IMR-90 (cell line): ENCODE measurements around the gene SDHAF1. TPM values are rescaled to one million over a fixed set of nuclear protein-coding genes. Genes with fewer than 3 reads are reported as not detected.

Experiments
- ATAC-seq: fragments of 200-7000 bp; cut with Tn5 transposase; 2 replicates; pipeline ENCODE4 v1.9.1; 2020; ENCODE audit warnings: low read depth, mild to moderate bottlenecking, moderate library complexity
- BruUV-seq: library from RNA; stranded (reverse); fragments of 400-500 nt; replicated peaks from 2 replicates; lab custom pipeline; 2021; lab: Mats Ljungman, UMichigan
- CTCF ChIA-PET: fragments of 300-600 bp; formaldehyde crosslinking; extraction: SDS; loops from one replicate; lab custom pipeline; 2021; ENCODE audit warnings: antibody characterized with exemption; lab: Yijun Ruan, JAX
- POLR2A ChIA-PET: fragments of 300-600 bp; sonication (Branson Sonifier 250); formaldehyde crosslinking; loops from one replicate; lab custom pipeline; 2022; ENCODE audit warnings: antibody characterized with exemption; ENCODE audit not compliant: unreplicated experiment; lab: Charles Lee
- DNase-seq: peaks from one replicate; pipeline ENCODE4 v3.0.0; 2013
- H2AFZ ChIP-seq: replicated peaks from 2 replicates; pipeline ENCODE3; 2013; ENCODE audit warnings: low read length, mild to moderate bottlenecking; ENCODE audit not compliant: poor library complexity
- H2AK5ac ChIP-seq: 2 replicates; pipeline ENCODE4 v1.6.1; 2013; ENCODE audit warnings: low read depth, low read length, inconsistent platforms
- H2AK9ac ChIP-seq: replicated peaks from 2 replicates; pipeline ENCODE3; 2013; ENCODE audit warnings: mild to moderate bottlenecking, low read depth, low read length, moderate library complexity; ENCODE audit not compliant: poor library complexity
- H2BK120ac ChIP-seq: 2 replicates; pipeline ENCODE4 v1.6.1; 2013; ENCODE audit warnings: low read depth, low read length, inconsistent platforms
- H2BK15ac ChIP-seq: 3 replicates; pipeline ENCODE4 v1.6.1; 2013; ENCODE audit warnings: low read depth, low read length, inconsistent platforms
- H2BK20ac ChIP-seq: 2 replicates; pipeline ENCODE4 v1.6.1; 2013; ENCODE audit warnings: low read depth, mild to moderate bottlenecking, inconsistent platforms, low read length, moderate library complexity
- H2BK5ac ChIP-seq: 2 replicates; pipeline ENCODE4 v1.6.1; 2013; ENCODE audit warnings: mild to moderate bottlenecking, low read depth, low read length, inconsistent platforms; ENCODE audit not compliant: poor library complexity, severe bottlenecking
- H3K14ac ChIP-seq: replicated peaks from 2 replicates; pipeline ENCODE4 v1.6.1; 2013; ENCODE audit warnings: low read depth, low read length, inconsistent platforms
- H3K18ac ChIP-seq: 2 replicates; pipeline ENCODE4 v1.6.1; 2013; ENCODE audit warnings: low read depth, low read length, control low read depth
- H3K23ac ChIP-seq: 2 replicates; pipeline ENCODE4 v1.6.1; 2013; ENCODE audit warnings: low read depth, low read length, inconsistent platforms
- H3K27ac ChIP-seq: 2 replicates; pipeline ENCODE4 v1.5.1; 2013; ENCODE audit warnings: mild to moderate bottlenecking, control low read depth, low read length; ENCODE audit not compliant: insufficient read depth
- H3K27me3 ChIP-seq: 2 replicates; pipeline ENCODE4 v1.6.1; 2013; ENCODE audit warnings: low read length; ENCODE audit not compliant: control insufficient read depth, insufficient read depth
- H3K36me3 ChIP-seq: 2 replicates; pipeline ENCODE4 v1.6.1; 2013; ENCODE audit warnings: low read length, mixed read lengths; ENCODE audit not compliant: control insufficient read depth, insufficient read depth
- H3K4ac ChIP-seq: 2 replicates; pipeline ENCODE4 v1.6.1; 2013; ENCODE audit warnings: low read depth, low read length, inconsistent platforms
- H3K4me1 ChIP-seq: 2 replicates; pipeline ENCODE4 v1.6.1; 2013; ENCODE audit warnings: low read length, mixed read lengths; ENCODE audit not compliant: control insufficient read depth, insufficient read depth
- H3K4me2 ChIP-seq: 2 replicates; pipeline ENCODE4 v1.6.1; 2013; ENCODE audit warnings: low read depth, mild to moderate bottlenecking, control low read depth, low read length, moderate library complexity
- H3K4me3 ChIP-seq: 2 replicates; pipeline ENCODE4 v1.5.1; 2013; ENCODE audit warnings: low read depth, mild to moderate bottlenecking, control low read depth, low read length, moderate library complexity; ENCODE audit not compliant: insufficient read depth
- H3K56ac ChIP-seq: 2 replicates; pipeline ENCODE4 v1.6.1; 2013; ENCODE audit warnings: low read length, inconsistent platforms; ENCODE audit not compliant: insufficient read depth; ENCODE audit errors: extremely low read depth
- H3K79me1 ChIP-seq, 2 experiments: 2 replicates each; pipeline ENCODE4 v1.6.1; 2013; ENCODE audit warnings: low read length in 2 of 2, inconsistent platforms in 1 of 2, low read depth in 1 of 2
- H3K9ac ChIP-seq: 2 replicates; pipeline ENCODE4 v1.6.1; 2013; ENCODE audit warnings: low read depth, low read length, control low read depth
- H3K9me1 ChIP-seq: 2 replicates; pipeline ENCODE4 v1.6.1; 2013; ENCODE audit warnings: low read length, inconsistent platforms; ENCODE audit not compliant: insufficient read depth
- H3K9me3 ChIP-seq: 2 replicates; pipeline ENCODE4 v1.6.1; 2013; ENCODE audit warnings: low read length; ENCODE audit not compliant: control insufficient read depth, insufficient read depth
- H4K20me1 ChIP-seq: 2 replicates; pipeline ENCODE4 v1.6.1; 2013; ENCODE audit warnings: low read length, inconsistent platforms; ENCODE audit not compliant: insufficient read depth
- H4K5ac ChIP-seq: 2 replicates; pipeline ENCODE4 v1.6.1; 2013; ENCODE audit warnings: mild to moderate bottlenecking, low read depth, low read length, control low read depth
- H4K8ac ChIP-seq, 2 experiments: 2 replicates each; pipeline ENCODE4 v1.6.1; 2013; ENCODE audit warnings: low read depth in 2 of 2, low read length in 2 of 2, control low read depth in 1 of 2, inconsistent platforms in 1 of 2
- H4K91ac ChIP-seq: 2 replicates; pipeline ENCODE4 v1.6.1; 2013; ENCODE audit warnings: low read depth, low read length, inconsistent platforms; ENCODE audit not compliant: insufficient read depth
- MAFK ChIP-seq: IDR thresholded peaks from 2 replicates; pipeline ENCODE4 v1.6.1; 2012; ENCODE audit warnings: low read depth, low read length, improper control_type of control experiment
- WGBS, 2 experiments: methylation state at CpG; one replicate each; pipeline versions ENCODE4 v1.1.5 to v1.1.7; 2013; ENCODE audit warnings: missing lambda C conversion rate in 2 of 2; ENCODE audit not compliant: insufficient read length in 1 of 2; ENCODE audit errors: extremely low coverage in 2 of 2; 5-methylcytosine and 5-hydroxymethylcytosine counted together
- dilution Hi-C: fragments of 300-500 bp; cut with HindIII; formaldehyde crosslinking; loops from one replicate; pipeline ENCODE4 v1.14.3; 2018; ENCODE audit warnings: low sequenced_read_pairs; ENCODE audit not compliant: unreplicated experiment
- in situ Hi-C: fragments of 300-500 bp; cut with MboI; formaldehyde crosslinking; loops from 3 replicates; pipeline ENCODE4 v1.14.3; 2019; ENCODE audit warnings: low sequenced_read_pairs, inconsistent platforms, mixed read lengths
- intact Hi-C: fragments of 100-400 bp; cut with micrococcal nuclease; formaldehyde crosslinking; loops from 2 replicates; pipeline ENCODE4 v1.10.0; 2022
- polyA plus RNA-seq, 3 experiments: library from polyadenylated mRNA; depleted of rRNA; stranded (reverse); fragments of >200 nt; gene quantifications; 2 replicates each; pipeline ENCODE4 v1.2.3, GENCODE V29; 2012; ENCODE audit warnings: low replicate concordance in 1 of 3
- total RNA-seq: library from RNA; depleted of rRNA; stranded (reverse); fragments of >200 nt; gene quantifications from 2 replicates; pipeline ENCODE4 v1.2.3, GENCODE V29; 2012
- TF ChIP-seq, protein P1 (sequence below): fragments of 150-350 bp; IDR thresholded peaks from 2 replicates; pipeline ENCODE4 v1.6.1; 2017; ENCODE audit warnings: mild to moderate bottlenecking, antibody characterized with exemption, low read length, low read depth

The SDHAF1 gene
- total and polyA plus RNA-seq, 2 of the 4 experiments (the other 2 are of a cell fraction): 4.8 to 9.9 TPM

DNA sequence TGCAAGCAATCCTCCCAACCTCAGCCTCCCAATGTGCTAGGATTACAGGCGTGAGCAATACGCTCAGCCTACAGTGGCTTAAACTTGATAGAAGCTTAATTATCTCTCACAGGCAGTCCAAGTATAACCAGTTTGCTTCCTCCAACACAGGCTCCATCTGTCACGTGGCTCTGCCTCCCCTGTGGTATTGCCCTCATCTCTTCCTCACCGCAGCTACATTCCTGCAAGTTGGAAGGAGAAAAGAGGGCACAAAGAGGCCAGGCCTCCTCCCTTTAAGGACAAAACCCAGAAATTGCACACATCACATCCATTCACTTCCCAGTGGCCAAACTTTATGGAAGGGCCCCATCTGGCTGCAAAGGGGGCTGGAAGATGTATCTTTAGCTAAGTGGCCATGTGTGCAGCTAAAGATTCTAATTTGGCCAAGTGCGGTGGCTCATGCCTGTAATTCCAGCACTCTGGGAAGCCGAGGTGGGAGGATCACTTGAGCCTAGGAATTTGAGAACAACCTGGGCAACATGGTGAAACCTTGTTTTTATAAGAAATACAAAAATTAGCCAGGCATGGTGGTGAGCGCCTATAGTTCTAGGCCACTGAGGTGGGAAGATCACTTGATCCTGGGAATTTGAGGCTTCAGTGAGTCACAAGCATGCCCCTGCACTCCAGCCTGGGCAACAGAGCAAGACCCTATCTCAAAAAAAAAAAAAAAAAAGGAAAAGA lies 3.1 kb upstream of the SDHAF1 start:
- ATAC-seq (no peak), DNase-seq (no peak)
- Histone ChIP-seq H3K4me1 (no peaks in the 10 kb centered on the region), H3K56ac (no peak overlapping the region), H2BK20ac (no peak overlapping the region), H2BK5ac (no peak overlapping the region), H4K20me1 (0 out of 2 replicates have a peak, but pooled peaks cover 4% of the 10 kb centered on the region), H2AFZ (no peak overlapping the region), H3K27me3 (peaks cover 5% of the 10 kb centered on the region; the same call in 1 of the 2 replicates), H2AK5ac (no peak overlapping the region), H3K4ac (no peak overlapping the region), H3K4me3 (no peak overlapping the region), H3K18ac (no peak overlapping the region), H3K4me2 (no peak overlapping the region), H4K91ac (no peak overlapping the region), H3K23ac (no peak overlapping the region), H3K9me1 (no peaks in the 10 kb centered on the region; the same call in 1 of the 2 replicates), H3K27ac (no peak overlapping the region), H3K36me3 (no peaks in the 10 kb centered on the region), H2AK9ac (no peak overlapping the region), H4K5ac (no peak overlapping the region), H2BK15ac (no peak overlapping the region), H3K9ac (no peak overlapping the region), H3K14ac (no peak overlapping the region), H2BK120ac (no peak overlapping the region), H3K79me1 (peaks cover 13 to 20% of the 10 kb centered on the region in 2 experiments; a peak in 3 of 4 replicates), H3K9me3 (peaks cover 5% of the 10 kb centered on the region), H4K8ac (no peak overlapping the region)
- CTCF ChIA-PET: no interaction called here
- dilution Hi-C loops (no loop called here), in situ Hi-C loops (no loop called here), intact Hi-C loops (no loop called here)
- BruUV-seq: no TSS peak
- WGBS, 2 experiments: 85% methylated on average over 5 of the region's 7 CpGs; no CpG with 5 or more reads in 1 of the 2 experiments
- TF ChIP-seq, protein P1, sequence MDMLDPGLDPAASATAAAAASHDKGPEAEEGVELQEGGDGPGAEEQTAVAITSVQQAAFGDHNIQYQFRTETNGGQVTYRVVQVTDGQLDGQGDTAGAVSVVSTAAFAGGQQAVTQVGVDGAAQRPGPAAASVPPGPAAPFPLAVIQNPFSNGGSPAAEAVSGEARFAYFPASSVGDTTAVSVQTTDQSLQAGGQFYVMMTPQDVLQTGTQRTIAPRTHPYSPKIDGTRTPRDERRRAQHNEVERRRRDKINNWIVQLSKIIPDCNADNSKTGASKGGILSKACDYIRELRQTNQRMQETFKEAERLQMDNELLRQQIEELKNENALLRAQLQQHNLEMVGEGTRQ: peak; percentile 22; the same call in 1 of the 2 replicates
- no peak for TF ChIP-seq MAFK
- POLR2A ChIA-PET: no interaction called here
